ENCODE data around the gene MRPL40. TPM values are rescaled to one million over a fixed set of nuclear protein-coding genes. Genes with fewer than 3 reads are reported as not detected.

The MRPL40 gene
- total RNA-seq, 2 experiments from 2014 or later, result 39.8 to 40.9 TPM

GRCh38 chr22:19401483-19401882 is 30.9 kb upstream of the MRPL40 start:
- H3K27me3 Mint-ChIP-seq, result no peaks in the 10 kb centered on the region
- H3K36me3 Mint-ChIP-seq (ENCODE audit: low read depth), result peaks cover 30% of the 10 kb centered on the region
- DNase-seq, result no peak
- no peak overlapping the region for H3K4me3 Mint-ChIP-seq
- intact Hi-C loops (cut with micrococcal nuclease), result no loop called here
- TF ChIP-seq CTCF (IDR thresholded peaks at IDR 0.05), result no peak
- no peaks in the 10 kb centered on the region for H3K4me1 Mint-ChIP-seq (ENCODE audit: low read depth)
- H3K27ac Mint-ChIP-seq, result no peak overlapping the region
- ChIA-PET CTCF (no interaction called here), POLR2A (no interaction called here)
- H3K9me3 Mint-ChIP-seq, result no peaks in the 10 kb centered on the region
- no peak for ATAC-seq

- Mint-ChIP-seq H3K36me3 (ENCODE audit: low read depth) (peaks cover 40% of the 10 kb centered on the region), H3K9me3 (no peaks in the 10 kb centered on the region), H3K27ac (no peak overlapping the region), H3K4me3 (no peak overlapping the region), H3K4me1 (ENCODE audit: low read depth) (no peaks in the 10 kb centered on the region), H3K27me3 (no peaks in the 10 kb centered on the region)
- TF ChIP-seq CTCF (IDR thresholded peaks at IDR 0.05), result no peak
- ATAC-seq, result no peak
- POLR2A ChIA-PET, result no interaction called here
- no peak for DNase-seq
- CTCF ChIA-PET, result no interaction called here
- intact Hi-C loops (cut with micrococcal nuclease), result no loop called here
These were observed 29.6 kb upstream of the MRPL40 start for GRCh38 chr22:19402642-19403191.

- Mint-ChIP-seq H3K27ac (no peak overlapping the region), H3K27me3 (no peaks in the 10 kb centered on the region), H3K36me3 (ENCODE audit: low read depth) (peaks cover 43% of the 10 kb centered on the region), H3K4me1 (ENCODE audit: low read depth) (no peaks in the 10 kb centered on the region), H3K4me3 (no peak overlapping the region), H3K9me3 (no peaks in the 10 kb centered on the region)
- no peak for DNase-seq
- CTCF ChIA-PET, result interaction anchor here (1.0 kb wide), 1 partner anchor 9 kb away, joined by 3 read pairs; no protein-coding TSS in a partner anchor
- intact Hi-C loops (cut with micrococcal nuclease), result no loop called here
- POLR2A ChIA-PET, result interaction anchor here (1.3 kb wide), 1 partner anchor 27 kb away, joined by 4 read pairs; the partner anchor contains the start of gene HIRA
- ATAC-seq, result no peak
- TF ChIP-seq CTCF (IDR thresholded peaks at IDR 0.05), result no peak
These were observed 27.7 kb upstream of the MRPL40 start for GRCh38 chr22:19404676-19405075.

GRCh38 chr22:19405133-19405532 is 27.2 kb upstream of the MRPL40 start:
- no peak for DNase-seq
- no peak for TF ChIP-seq CTCF (IDR thresholded peaks at IDR 0.05)
- Mint-ChIP-seq H3K4me3 (no peak overlapping the region), H3K4me1 (ENCODE audit: low read depth) (no peaks in the 10 kb centered on the region), H3K9me3 (no peaks in the 10 kb centered on the region), H3K36me3 (ENCODE audit: low read depth) (peaks cover 48% of the 10 kb centered on the region), H3K27ac (no peak overlapping the region), H3K27me3 (no peaks in the 10 kb centered on the region)
- CTCF ChIA-PET, result no interaction called here
- ATAC-seq, result no peak
- POLR2A ChIA-PET, result interaction anchor here (1.0 kb wide), 1 partner anchor 26 kb away, joined by 3 read pairs; the partner anchor contains the start of gene HIRA
- intact Hi-C loops (cut with micrococcal nuclease), result no loop called here

GRCh38 chr22:19405652-19406051 is 26.7 kb upstream of the MRPL40 start:
- DNase-seq (no peak), ATAC-seq (no peak)
- ChIA-PET CTCF (no interaction called here), POLR2A (interaction anchor here (1.0 kb wide), 1 partner anchor 26 kb away, joined by 3 read pairs; the partner anchor contains the start of gene HIRA)
- intact Hi-C loops (cut with micrococcal nuclease), result no loop called here
- Mint-ChIP-seq H3K27ac (no peak overlapping the region), H3K4me1 (ENCODE audit: low read depth) (no peaks in the 10 kb centered on the region), H3K36me3 (ENCODE audit: low read depth) (peaks cover 48% of the 10 kb centered on the region), H3K4me3 (no peak overlapping the region), H3K9me3 (no peaks in the 10 kb centered on the region), H3K27me3 (no peaks in the 10 kb centered on the region)
- TF ChIP-seq CTCF (IDR thresholded peaks at IDR 0.05), result no peak
